ENCODE data around the gene SORCS3.

GRCh38 chr10:104796823-104797222 is 155.7 kb downstream of the SORCS3 start:
- no peak for TF ChIP-seq ZBTB21 (CRISPR knock-in tag; IDR thresholded peaks at IDR 0.05; ENCODE audit: borderline replicate concordance)
- TF ChIP-seq FOXK1 (CRISPR knock-in tag; IDR thresholded peaks at IDR 0.05): no peak
- TF ChIP-seq, protein P1, sequence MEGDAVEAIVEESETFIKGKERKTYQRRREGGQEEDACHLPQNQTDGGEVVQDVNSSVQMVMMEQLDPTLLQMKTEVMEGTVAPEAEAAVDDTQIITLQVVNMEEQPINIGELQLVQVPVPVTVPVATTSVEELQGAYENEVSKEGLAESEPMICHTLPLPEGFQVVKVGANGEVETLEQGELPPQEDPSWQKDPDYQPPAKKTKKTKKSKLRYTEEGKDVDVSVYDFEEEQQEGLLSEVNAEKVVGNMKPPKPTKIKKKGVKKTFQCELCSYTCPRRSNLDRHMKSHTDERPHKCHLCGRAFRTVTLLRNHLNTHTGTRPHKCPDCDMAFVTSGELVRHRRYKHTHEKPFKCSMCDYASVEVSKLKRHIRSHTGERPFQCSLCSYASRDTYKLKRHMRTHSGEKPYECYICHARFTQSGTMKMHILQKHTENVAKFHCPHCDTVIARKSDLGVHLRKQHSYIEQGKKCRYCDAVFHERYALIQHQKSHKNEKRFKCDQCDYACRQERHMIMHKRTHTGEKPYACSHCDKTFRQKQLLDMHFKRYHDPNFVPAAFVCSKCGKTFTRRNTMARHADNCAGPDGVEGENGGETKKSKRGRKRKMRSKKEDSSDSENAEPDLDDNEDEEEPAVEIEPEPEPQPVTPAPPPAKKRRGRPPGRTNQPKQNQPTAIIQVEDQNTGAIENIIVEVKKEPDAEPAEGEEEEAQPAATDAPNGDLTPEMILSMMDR (IDR thresholded peaks at IDR 0.05): no peak
- no peak for TF ChIP-seq NR3C1 (CRISPR knock-in tag; conservative IDR thresholded peaks at IDR 0.05; ENCODE audit: low read depth)
- TF ChIP-seq ZNF232 (CRISPR knock-in tag; IDR thresholded peaks at IDR 0.05): no peak
- no peak for TF ChIP-seq KAT7 (CRISPR knock-in tag; IDR thresholded peaks at IDR 0.05; ENCODE audit: borderline replicate concordance)
- TF ChIP-seq, protein P2, sequence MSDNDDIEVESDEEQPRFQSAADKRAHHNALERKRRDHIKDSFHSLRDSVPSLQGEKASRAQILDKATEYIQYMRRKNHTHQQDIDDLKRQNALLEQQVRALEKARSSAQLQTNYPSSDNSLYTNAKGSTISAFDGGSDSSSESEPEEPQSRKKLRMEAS (CRISPR knock-in tag; IDR thresholded peaks at IDR 0.05): no peak

All from WTC11 (cell line).